ENCODE results near the gene NUDT3. TPM values are rescaled to one million over a fixed set of nuclear protein-coding genes. Genes with fewer than 3 reads are reported as not detected.

The NUDT3 gene
- total RNA-seq, 2 donors from 2014 or later = 11.9 to 16.2 TPM

DNA sequence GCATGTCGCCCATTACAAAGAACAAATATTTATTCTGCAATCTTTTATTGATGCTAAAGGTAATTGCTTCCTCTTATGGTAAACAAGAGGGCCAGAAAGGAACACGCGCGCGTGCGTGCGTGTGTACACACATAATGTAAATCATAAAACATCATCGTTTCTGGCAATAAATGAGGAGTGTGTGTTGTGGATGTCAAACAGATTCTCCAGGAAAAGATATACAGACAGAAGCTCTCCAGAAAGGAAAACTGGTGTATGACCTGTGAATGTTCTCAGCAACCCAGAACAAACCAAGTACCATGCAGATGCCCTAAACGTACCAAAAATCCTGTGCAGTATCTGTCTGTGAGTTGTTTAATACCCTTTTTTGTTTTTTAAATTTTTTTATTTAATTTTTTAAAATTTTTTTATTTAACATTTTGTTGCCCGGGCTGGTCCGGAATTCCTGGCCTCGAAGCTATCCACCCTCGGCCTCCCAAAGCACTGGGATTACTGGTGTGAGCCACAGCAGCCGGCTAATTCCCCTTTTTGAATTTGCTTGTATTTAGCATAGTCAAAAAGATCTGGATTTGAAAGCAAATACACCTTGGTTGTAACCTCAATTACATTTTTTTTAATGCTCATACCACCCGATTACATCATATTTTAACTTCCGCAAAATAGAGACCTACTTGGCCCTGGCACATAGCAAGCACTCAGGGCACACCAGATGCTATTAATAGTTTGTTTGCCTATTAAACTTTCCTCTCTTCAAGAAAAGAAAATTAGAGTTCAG, 909 bp upstream of the NUDT3 start:
- Histone ChIP-seq H3K9ac (ENCODE audit: low read depth in 2 of 2, low read length in 2 of 2) (peak overlapping the region; percentile 73 to 76), H3K4me3 (peak overlapping the region; percentile 84), H3K27me3 (no peaks in the 10 kb centered on the region), H3K27ac (peak overlapping the region; percentile 94), H3K9me3 (no peaks in the 10 kb centered on the region), H3K36me3 (no peaks in the 10 kb centered on the region), H3K4me1 (peaks cover 8% of the 10 kb centered on the region)
- TF ChIP-seq, protein P1, sequence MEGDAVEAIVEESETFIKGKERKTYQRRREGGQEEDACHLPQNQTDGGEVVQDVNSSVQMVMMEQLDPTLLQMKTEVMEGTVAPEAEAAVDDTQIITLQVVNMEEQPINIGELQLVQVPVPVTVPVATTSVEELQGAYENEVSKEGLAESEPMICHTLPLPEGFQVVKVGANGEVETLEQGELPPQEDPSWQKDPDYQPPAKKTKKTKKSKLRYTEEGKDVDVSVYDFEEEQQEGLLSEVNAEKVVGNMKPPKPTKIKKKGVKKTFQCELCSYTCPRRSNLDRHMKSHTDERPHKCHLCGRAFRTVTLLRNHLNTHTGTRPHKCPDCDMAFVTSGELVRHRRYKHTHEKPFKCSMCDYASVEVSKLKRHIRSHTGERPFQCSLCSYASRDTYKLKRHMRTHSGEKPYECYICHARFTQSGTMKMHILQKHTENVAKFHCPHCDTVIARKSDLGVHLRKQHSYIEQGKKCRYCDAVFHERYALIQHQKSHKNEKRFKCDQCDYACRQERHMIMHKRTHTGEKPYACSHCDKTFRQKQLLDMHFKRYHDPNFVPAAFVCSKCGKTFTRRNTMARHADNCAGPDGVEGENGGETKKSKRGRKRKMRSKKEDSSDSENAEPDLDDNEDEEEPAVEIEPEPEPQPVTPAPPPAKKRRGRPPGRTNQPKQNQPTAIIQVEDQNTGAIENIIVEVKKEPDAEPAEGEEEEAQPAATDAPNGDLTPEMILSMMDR (IDR thresholded peaks at IDR 0.05) = no peak
- DNase-seq = peak; percentile 62
- intact Hi-C loops (cut with DNase I) = no loop called here

DNA sequence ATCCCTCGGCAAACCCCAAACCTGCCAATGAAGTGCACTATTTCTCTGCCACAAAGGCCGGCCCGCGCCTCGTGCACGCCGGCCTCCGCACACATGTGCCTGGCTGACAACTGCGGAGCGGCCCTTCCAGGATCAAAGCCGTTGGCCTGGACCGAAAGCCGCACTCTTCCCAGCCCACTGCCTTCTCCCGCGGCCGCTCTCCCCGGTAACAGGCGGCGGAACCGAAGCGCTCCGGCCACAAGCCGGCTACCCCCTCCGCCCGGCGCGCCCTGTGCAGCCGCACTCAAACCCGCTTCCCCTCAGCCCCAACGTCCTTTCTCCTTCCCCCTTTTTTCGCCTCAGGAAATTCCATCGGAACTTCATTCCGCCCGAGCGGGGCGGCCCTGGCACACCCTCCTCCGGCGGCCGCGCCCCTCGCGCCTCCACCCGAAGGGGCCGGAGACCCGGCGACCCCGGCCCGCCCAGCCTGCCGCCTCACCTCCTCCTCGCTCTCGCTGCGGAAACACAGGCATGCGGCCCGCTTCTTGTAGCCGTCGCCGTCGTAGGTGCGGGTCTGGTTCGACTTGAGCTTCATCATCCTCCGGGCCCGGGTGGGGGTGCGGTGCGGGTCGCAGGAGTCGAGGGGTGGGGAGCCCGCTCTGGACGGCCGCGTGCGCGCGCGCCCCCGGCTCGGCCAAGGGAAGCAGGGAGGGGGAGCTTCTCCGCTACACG, 528 bp downstream of the NUDT3 start:
- Histone ChIP-seq H3K9ac (ENCODE audit: low read depth in 2 of 2, low read length in 2 of 2) (peak overlapping the region; percentile 77 to 87), H3K36me3 (no peaks in the 10 kb centered on the region), H3K27me3 (no peaks in the 10 kb centered on the region), H3K4me3 (peak overlapping the region; percentile 84), H3K9me3 (no peaks in the 10 kb centered on the region), H3K27ac (peak overlapping the region; percentile 94), H3K4me1 (peaks cover 8% of the 10 kb centered on the region)
- peak; percentile 52 for DNase-seq
- intact Hi-C loops (cut with DNase I) = no loop called here
- TF ChIP-seq, protein P1 (IDR thresholded peaks at IDR 0.05) = no peak

DNA sequence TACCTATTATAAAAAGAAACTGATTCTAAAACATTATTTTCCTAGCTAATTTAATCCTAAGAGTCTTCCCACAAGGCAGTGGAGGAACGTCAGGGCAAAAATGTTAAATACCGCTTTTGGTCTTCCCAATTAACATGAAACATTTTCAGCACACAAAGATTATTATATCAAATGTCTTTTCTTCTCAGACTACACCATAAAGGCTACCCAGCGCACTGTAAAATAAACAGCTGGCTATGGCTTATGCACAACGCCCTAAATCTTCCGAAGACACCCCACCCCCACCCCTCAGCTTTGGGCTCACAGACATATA, 1.0 kb downstream of the NUDT3 start:
- Histone ChIP-seq H3K9me3 (no peaks in the 10 kb centered on the region), H3K27ac (peak overlapping the region; percentile 94), H3K4me3 (peak overlapping the region; percentile 84), H3K27me3 (no peaks in the 10 kb centered on the region), H3K4me1 (peaks cover 8% of the 10 kb centered on the region), H3K36me3 (no peaks in the 10 kb centered on the region), H3K9ac (ENCODE audit: low read depth in 2 of 2, low read length in 2 of 2) (peak overlapping the region; percentile 77 to 87)
- TF ChIP-seq, protein P1 (IDR thresholded peaks at IDR 0.05) = no peak
- no peak for DNase-seq
- intact Hi-C loops (cut with DNase I) = no loop called here

DNA sequence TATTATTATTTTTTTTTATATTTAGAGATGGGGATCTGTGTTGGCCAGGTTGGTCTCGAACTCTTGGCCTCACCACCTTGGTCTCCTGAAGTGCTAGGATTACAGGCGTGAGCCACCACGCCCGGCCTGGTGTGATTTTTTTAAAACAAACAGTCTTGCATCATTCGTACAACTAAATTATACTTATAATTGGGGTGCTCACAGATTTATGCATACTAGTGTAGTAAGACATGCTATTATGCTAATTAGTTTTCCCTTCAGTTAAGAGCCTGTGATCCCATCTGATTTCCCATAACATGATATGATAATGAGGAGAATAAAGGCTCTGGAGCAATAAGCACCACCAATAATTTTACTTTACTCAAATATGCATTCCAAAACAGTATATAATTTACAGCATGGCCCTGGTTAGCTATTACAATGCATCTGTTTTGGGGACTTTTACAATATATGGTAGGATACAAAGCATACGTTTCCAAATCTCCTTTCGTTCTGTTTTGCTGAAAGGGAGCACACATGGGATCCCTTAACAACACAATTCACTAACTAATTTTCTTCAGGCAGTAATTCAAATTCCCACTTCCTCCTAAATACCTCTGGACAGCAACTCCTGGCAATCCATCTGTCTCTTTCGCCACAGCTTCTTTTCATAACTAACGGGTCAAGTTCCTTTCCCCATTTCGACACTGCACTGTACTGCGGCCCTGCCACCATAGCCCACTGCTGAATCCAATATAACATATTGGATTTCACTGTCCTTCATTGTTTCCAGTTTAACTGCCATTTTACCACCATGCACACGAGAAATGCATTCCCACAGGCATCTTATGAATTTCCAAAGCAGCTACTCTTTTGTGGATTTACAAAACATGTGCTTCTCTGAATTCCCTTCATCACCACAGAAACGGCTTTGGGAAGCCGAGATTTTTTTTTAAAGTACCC, 1.7 kb downstream of the NUDT3 start:
- intact Hi-C loops (cut with DNase I) = no loop called here
- H3K9ac ChIP-seq (ENCODE audit: low read depth in 2 of 2, low read length in 2 of 2) = peak overlapping the region in 1 of 2 donors; percentile 77
- peak overlapping the region; percentile 94 for H3K27ac ChIP-seq
- peak overlapping the region; percentile 84 for H3K4me3 ChIP-seq
- H3K36me3 ChIP-seq = no peaks in the 10 kb centered on the region
- H3K4me1 ChIP-seq = peaks cover 8% of the 10 kb centered on the region
- no peaks in the 10 kb centered on the region for H3K27me3 ChIP-seq
- no peaks in the 10 kb centered on the region for H3K9me3 ChIP-seq
- TF ChIP-seq, protein P1 (IDR thresholded peaks at IDR 0.05) = no peak
- peak; percentile 31 for DNase-seq

DNA sequence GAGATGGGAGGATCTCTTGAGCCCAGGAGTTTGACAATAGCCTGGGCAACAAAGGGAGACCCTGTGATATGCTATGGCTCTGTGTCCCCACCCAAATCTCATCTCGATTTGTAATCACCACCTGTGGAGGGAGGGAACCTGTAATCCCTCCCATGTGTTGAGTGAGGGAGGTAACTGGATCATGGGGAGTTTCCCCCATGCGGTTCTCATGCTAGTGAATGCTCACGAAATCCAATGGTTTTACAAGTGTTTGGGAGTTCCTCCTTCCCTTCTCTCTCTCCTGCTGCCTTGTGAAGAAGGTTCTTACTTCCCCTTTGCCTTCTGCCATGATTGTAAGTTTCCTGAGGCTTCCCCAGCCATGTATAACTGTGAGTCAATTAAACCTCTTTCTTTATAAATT, 3.4 kb downstream of the NUDT3 start:
- no peak overlapping the region for H3K9ac ChIP-seq (ENCODE audit: low read depth in 2 of 2, low read length in 2 of 2)
- no peak overlapping the region for H3K27ac ChIP-seq
- TF ChIP-seq, protein P1 (IDR thresholded peaks at IDR 0.05) = no peak
- no peaks in the 10 kb centered on the region for H3K27me3 ChIP-seq
- H3K4me1 ChIP-seq = peaks cover 8% of the 10 kb centered on the region
- no peaks in the 10 kb centered on the region for H3K36me3 ChIP-seq
- no peaks in the 10 kb centered on the region for H3K9me3 ChIP-seq
- no peak overlapping the region for H3K4me3 ChIP-seq
- no peak for DNase-seq
- intact Hi-C loops (cut with DNase I) = no loop called here

All from colonic mucosa (tissue), 4 donors.